NCI-H1694 treated with DMSO at 0.1 percent for 48 hours (cell line): Measurements from ENCODE around the gene RPL12.

Source experiments
- DNase-seq: peaks from one replicate; lab custom pipeline; 2025; lab: John Stamatoyannopoulos, UW

The RPL12 gene

GRCh38 chr9:127450830-127451607, at the start of gene RPL12, which contains the start of gene LRSAM1:
TSS of gene RPL12 (minus strand) at chr9:127451406. CDS start at chr9:127451317, 89 bp downstream.
TSS of gene LRSAM1 (plus strand) at chr9:127451510. CDS start at chr9:127454528, 3,018 bp downstream.
- DNase-seq, result peak; percentile 72

GRCh38 chr9:127500862-127501261, 49.7 kb upstream of the RPL12 start:
- no peak for DNase-seq

- no peak for DNase-seq
Measured at GRCh38 chr9:127500399-127500798, 49.2 kb upstream of the RPL12 start.

- DNase-seq, result no peak
Measured at GRCh38 chr9:127498298-127498697, 47.1 kb upstream of the RPL12 start.

- DNase-seq, result no peak
Measured at GRCh38 chr9:127497656-127498290, 46.6 kb upstream of the RPL12 start.

- DNase-seq, result no peak
Measured at GRCh38 chr9:127496974-127497373, 45.8 kb upstream of the RPL12 start.

- no peak for DNase-seq
Measured at GRCh38 chr9:127495884-127496555, 44.8 kb upstream of the RPL12 start.

GRCh38 chr9:127494304-127494702, 43.1 kb upstream of the RPL12 start:
- no peak for DNase-seq

- DNase-seq, result peak; percentile 40
Measured at GRCh38 chr9:127493592-127494303, 42.5 kb upstream of the RPL12 start.

- DNase-seq, result no peak
Measured at GRCh38 chr9:127492616-127493015, 41.4 kb upstream of the RPL12 start.

GRCh38 chr9:127491516-127491915, 40.3 kb upstream of the RPL12 start:
- peak; percentile 44 for DNase-seq

GRCh38 chr9:127490535-127491230, 39.5 kb upstream of the RPL12 start:
- no peak for DNase-seq

GRCh38 chr9:127489471-127490115, 38.4 kb upstream of the RPL12 start:
- no peak for DNase-seq

GRCh38 chr9:127488946-127489345, 37.7 kb upstream of the RPL12 start:
- DNase-seq, result no peak

GRCh38 chr9:127485995-127486394, 34.8 kb upstream of the RPL12 start:
- no peak for DNase-seq

GRCh38 chr9:127482662-127483061, 31.5 kb upstream of the RPL12 start:
- no peak for DNase-seq

- no peak for DNase-seq
Measured at GRCh38 chr9:127479507-127480081, 28.4 kb upstream of the RPL12 start.

GRCh38 chr9:127474592-127474991, 23.4 kb upstream of the RPL12 start:
- DNase-seq, result no peak

- no peak for DNase-seq
Measured at GRCh38 chr9:127473932-127474331, 22.7 kb upstream of the RPL12 start.

- DNase-seq, result no peak
Measured at GRCh38 chr9:127473501-127473900, 22.3 kb upstream of the RPL12 start.

GRCh38 chr9:127470662-127471061, 19.5 kb upstream of the RPL12 start:
- DNase-seq, result no peak
